Breast epithelium (tissue), 4 donors: ENCODE data around the gene SNTA1. TPM values are rescaled to one million over a fixed set of nuclear protein-coding genes. Genes with fewer than 3 reads are reported as not detected.

Source experiments
- DNase-seq, 2 donors: peaks; one replicate each; pipeline ENCODE4 v3.0.0-alpha.2; 2019; ENCODE audit warnings: low spot score in 2 of 2
- H3K27ac ChIP-seq, 2 donors: fragments of 200-600 bp; sonication (generic) in 1 of 2; one replicate each; pipeline ENCODE4 v1.5.1; 2016 to 2019; ENCODE audit warnings: mild to moderate bottlenecking in 1 of 2
- H3K27me3 ChIP-seq, 2 donors: fragments of 200-600 bp; sonication (generic) in 1 of 2; one replicate each; pipeline versions ENCODE4 v1.5.1 to v1.6.0; 2017 to 2019; ENCODE audit warnings: control low read depth in 1 of 2, mild to moderate bottlenecking in 1 of 2
- H3K36me3 ChIP-seq: fragments of 200-600 bp; one replicate; pipeline ENCODE4 v1.5.1; 2019
- H3K4me1 ChIP-seq, 2 donors: fragments of 200-600 bp; sonication (generic); one replicate each; pipeline ENCODE4 v1.5.1; 2016 to 2019; ENCODE audit warnings: control low read depth in 1 of 2
- H3K4me3 ChIP-seq, 3 donors: fragments of 200-600 bp; sonication (generic); 1 replicate in 2 of 3; 2 replicates in 1 of 3; pipeline ENCODE4 v1.5.1; 2016 to 2019; ENCODE audit warnings: mild to moderate bottlenecking in 3 of 3, moderate library complexity in 2 of 3
- H3K9me3 ChIP-seq, 2 donors: fragments of 200-600 bp; sonication (generic) in 1 of 2; one replicate each; pipeline ENCODE4 v1.5.1; 2016 to 2019; ENCODE audit warnings: control low read depth in 1 of 2
- CTCF ChIP-seq, 3 donors: fragments of 450-650 bp; IDR thresholded peaks; one replicate each; pipeline ENCODE4 v1.5.1; 2016 to 2017; ENCODE audit warnings: antibody characterized with exemption in 3 of 3, mild to moderate bottlenecking in 3 of 3, moderate library complexity in 3 of 3
- POLR2A ChIP-seq: fragments of 450-650 bp; IDR thresholded peaks from one replicate; pipeline ENCODE4 v1.6.1; 2016; ENCODE audit warnings: antibody characterized with exemption, mild to moderate bottlenecking, moderate library complexity
- POLR2AphosphoS5 ChIP-seq, 3 donors: sonication (generic); formaldehyde crosslinking; IDR thresholded peaks; one replicate each; pipeline ENCODE4 v1.6.1; 2017; ENCODE audit warnings: antibody characterized with exemption in 3 of 3
- intact Hi-C: fragments of 100-400 bp; cut with DNase I; formaldehyde crosslinking; loops from one replicate; pipeline ENCODE4 v1.15.1; 2023; ENCODE audit warnings: low total_unique reads
- total RNA-seq, 3 donors: library from RNA; depleted of rRNA; stranded (reverse); fragments of >200 nt; gene quantifications; one replicate each; pipeline ENCODE4 v1.1.0, GENCODE V29; 2016

The SNTA1 gene
- total RNA-seq, 3 donors from 2014 or later = 19.3 to 121 (median 21.1) TPM

DNA sequence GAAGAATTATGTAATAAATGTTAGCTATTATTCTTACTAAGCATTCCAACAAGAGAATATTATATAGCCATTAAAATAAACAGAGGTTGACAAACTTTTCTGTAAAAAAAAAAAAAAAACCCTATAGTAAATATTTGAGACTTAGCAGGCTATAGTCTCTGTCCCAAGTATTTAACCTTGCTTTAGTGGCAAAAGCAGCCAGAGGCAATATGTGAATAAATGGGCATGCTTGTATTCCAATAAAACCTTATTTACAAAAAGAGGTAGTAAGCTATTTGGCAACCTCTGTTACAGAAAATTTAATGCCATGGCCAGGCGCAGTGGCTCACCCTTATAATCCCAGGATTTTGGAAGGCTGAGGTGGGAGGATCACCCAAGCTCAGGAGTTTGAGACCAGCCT lies 56.9 kb downstream of the SNTA1 start:
- TF ChIP-seq POLR2A (no peak), CTCF (IDR thresholded peaks at IDR 0.05) (no peak), POLR2AphosphoS5 (IDR thresholded peaks at IDR 0.05) (no peak)
- intact Hi-C loops = no loop called here

DNA sequence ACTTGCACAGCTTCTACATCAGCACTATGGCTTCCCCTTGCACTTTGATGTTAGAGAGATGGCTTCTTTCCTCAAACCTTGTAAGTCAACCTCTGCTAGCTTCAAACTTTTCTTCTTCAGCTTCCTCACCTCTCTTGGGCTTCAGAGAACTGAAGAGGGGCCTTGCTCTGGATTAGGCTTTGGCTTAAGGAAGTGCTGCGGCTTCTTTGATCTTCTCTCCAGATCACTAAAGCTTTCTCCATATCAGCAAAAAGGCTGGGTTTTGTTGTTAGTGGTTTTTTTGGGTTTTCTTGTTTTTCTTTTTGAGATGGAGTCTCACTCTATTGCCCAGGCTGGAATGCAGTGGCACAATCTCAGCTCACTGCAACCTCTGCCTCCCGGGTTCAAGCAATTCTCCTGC lies 66.2 kb downstream of the SNTA1 start:
- intact Hi-C loops = no loop called here
- Histone ChIP-seq H3K36me3 (no peaks in the 10 kb centered on the region), H3K27ac (no peak overlapping the region), H3K27me3 (no peaks in the 10 kb centered on the region), H3K4me3 (no peak overlapping the region), H3K4me1 (no peaks in the 10 kb centered on the region), H3K9me3 (no peaks in the 10 kb centered on the region)
- DNase-seq = no peak
- TF ChIP-seq CTCF (IDR thresholded peaks at IDR 0.05) (no peak), POLR2AphosphoS5 (IDR thresholded peaks at IDR 0.05) (no peak), POLR2A (no peak)

More for the DNA sequence above, 56.9 kb downstream of the SNTA1 start:
- H3K36me3 ChIP-seq = no peaks in the 10 kb centered on the region
- H3K4me1 ChIP-seq = no peaks in the 10 kb centered on the region
- H3K27ac ChIP-seq = no peak overlapping the region
- no peak for DNase-seq
- no peaks in the 10 kb centered on the region for H3K9me3 ChIP-seq
- no peaks in the 10 kb centered on the region for H3K27me3 ChIP-seq
- H3K4me3 ChIP-seq = no peak overlapping the region

GRCh38 chr20:33373735-33374605 lies 69.6 kb downstream of the SNTA1 start:
- DNase-seq = peak; percentile 40 to 65
- no peak overlapping the region for H3K4me3 ChIP-seq
- H3K36me3 ChIP-seq = no peaks in the 10 kb centered on the region
- H3K4me1 ChIP-seq = no peaks in the 10 kb centered on the region
- peak overlapping the region; percentile 71 to 75 for H3K27ac ChIP-seq
- intact Hi-C loops = no loop called here
- H3K27me3 ChIP-seq = no peaks in the 10 kb centered on the region
- H3K9me3 ChIP-seq = no peaks in the 10 kb centered on the region
- TF ChIP-seq POLR2AphosphoS5 (IDR thresholded peaks at IDR 0.05) = no peak
- no peak for TF ChIP-seq POLR2A
- TF ChIP-seq CTCF (IDR thresholded peaks at IDR 0.05) = no peak

DNA sequence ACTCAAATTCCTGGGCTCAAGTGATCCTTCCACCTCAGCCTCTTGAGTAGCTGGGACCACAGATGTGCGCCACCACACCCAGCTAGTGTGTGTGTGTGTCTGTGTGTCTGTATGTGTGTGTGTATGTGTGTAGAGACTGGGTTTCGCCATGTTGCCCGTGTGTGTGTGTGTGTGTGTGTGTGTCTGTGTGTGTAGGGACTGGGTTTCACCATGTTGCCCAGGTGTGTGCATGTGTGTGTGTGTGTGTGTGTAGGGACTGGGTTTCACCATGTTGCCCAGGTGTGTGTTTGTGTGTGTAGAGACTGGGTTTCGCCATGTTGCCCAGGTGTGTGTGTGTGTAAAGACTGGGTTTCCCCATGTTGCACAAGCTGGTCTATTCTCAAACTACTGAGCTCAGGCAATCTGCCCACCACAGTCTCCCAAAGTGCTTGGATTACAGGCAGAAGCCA lies 70.5 kb downstream of the SNTA1 start:
- Histone ChIP-seq H3K9me3 (no peaks in the 10 kb centered on the region), H3K4me3 (no peak overlapping the region), H3K27me3 (no peaks in the 10 kb centered on the region), H3K4me1 (no peaks in the 10 kb centered on the region), H3K27ac (peak overlapping the region; percentile 71 to 75), H3K36me3 (no peaks in the 10 kb centered on the region)
- intact Hi-C loops = no loop called here
- DNase-seq = no peak
- TF ChIP-seq POLR2AphosphoS5 (IDR thresholded peaks at IDR 0.05) (no peak), POLR2A (no peak), CTCF (IDR thresholded peaks at IDR 0.05) (no peak)

GRCh38 chr20:33370291-33370690 lies 73.3 kb downstream of the SNTA1 start:
- Histone ChIP-seq H3K27ac (peak overlapping the region in 1 of 2 donors; percentile 8), H3K36me3 (peaks cover 4% of the 10 kb centered on the region), H3K4me1 (no peaks in the 10 kb centered on the region), H3K4me3 (no peak overlapping the region), H3K27me3 (no peaks in the 10 kb centered on the region), H3K9me3 (no peaks in the 10 kb centered on the region)
- no peak for DNase-seq
- intact Hi-C loops = no loop called here
- no peak for TF ChIP-seq POLR2A
- no peak for TF ChIP-seq POLR2AphosphoS5 (IDR thresholded peaks at IDR 0.05)
- no peak for TF ChIP-seq CTCF (IDR thresholded peaks at IDR 0.05)
